Glutamatergic neuron (in vitro differentiated cells): ENCODE measurements around the gene AGRN. TPM values are rescaled to one million over a fixed set of nuclear protein-coding genes. Genes with fewer than 3 reads are reported as not detected.

Source experiments
- DNase-seq: peaks from one replicate; pipeline ENCODE4 v3.0.0; 2022
- H3K27ac Mint-ChIP-seq: one replicate; pipeline ENCODE4 v1.8.0; 2020; ENCODE audit warnings: mild to moderate bottlenecking, mixed read lengths, inconsistent platforms; ENCODE audit not compliant: unreplicated experiment
- H3K27me3 Mint-ChIP-seq: one replicate; pipeline ENCODE4 v1.8.0; 2020; ENCODE audit warnings: mild to moderate bottlenecking, moderate library complexity, mixed read lengths, inconsistent platforms; ENCODE audit not compliant: unreplicated experiment
- H3K36me3 Mint-ChIP-seq: one replicate; pipeline ENCODE4 v1.8.0; 2020; ENCODE audit warnings: mild to moderate bottlenecking, mixed read lengths, inconsistent platforms; ENCODE audit not compliant: unreplicated experiment
- H3K4me1 Mint-ChIP-seq: one replicate; pipeline ENCODE4 v1.8.0; 2020; ENCODE audit warnings: mild to moderate bottlenecking, low read depth, mixed read lengths, inconsistent platforms; ENCODE audit not compliant: unreplicated experiment
- H3K4me3 Mint-ChIP-seq: one replicate; pipeline ENCODE4 v1.8.0; 2020; ENCODE audit warnings: mild to moderate bottlenecking, mixed read lengths, inconsistent platforms; ENCODE audit not compliant: unreplicated experiment
- H3K9me3 Mint-ChIP-seq: one replicate; pipeline ENCODE4 v1.8.0; 2020; ENCODE audit warnings: mild to moderate bottlenecking, moderate library complexity, mixed read lengths, inconsistent platforms; ENCODE audit not compliant: unreplicated experiment
- total RNA-seq: library from RNA; stranded (reverse); fragmentation: NEBNext Ultra II Directional; extraction: Animal tissue kit (Norgen Biotek cat#: 25700); gene quantifications from one replicate; pipeline ENCODE4 v1.2.1, GENCODE V29; 2021; ENCODE audit not compliant: unreplicated experiment
- TF ChIP-seq, protein P1 (sequence below): fragments of 200-600 bp; sonication (generic); IDR thresholded peaks from one replicate; pipeline ENCODE4 v1.5.0; 2021; ENCODE audit not compliant: partially characterized antibody, unreplicated experiment

The AGRN gene
- total RNA-seq, 1 donor from 2014 or later = 914 TPM

DNA sequence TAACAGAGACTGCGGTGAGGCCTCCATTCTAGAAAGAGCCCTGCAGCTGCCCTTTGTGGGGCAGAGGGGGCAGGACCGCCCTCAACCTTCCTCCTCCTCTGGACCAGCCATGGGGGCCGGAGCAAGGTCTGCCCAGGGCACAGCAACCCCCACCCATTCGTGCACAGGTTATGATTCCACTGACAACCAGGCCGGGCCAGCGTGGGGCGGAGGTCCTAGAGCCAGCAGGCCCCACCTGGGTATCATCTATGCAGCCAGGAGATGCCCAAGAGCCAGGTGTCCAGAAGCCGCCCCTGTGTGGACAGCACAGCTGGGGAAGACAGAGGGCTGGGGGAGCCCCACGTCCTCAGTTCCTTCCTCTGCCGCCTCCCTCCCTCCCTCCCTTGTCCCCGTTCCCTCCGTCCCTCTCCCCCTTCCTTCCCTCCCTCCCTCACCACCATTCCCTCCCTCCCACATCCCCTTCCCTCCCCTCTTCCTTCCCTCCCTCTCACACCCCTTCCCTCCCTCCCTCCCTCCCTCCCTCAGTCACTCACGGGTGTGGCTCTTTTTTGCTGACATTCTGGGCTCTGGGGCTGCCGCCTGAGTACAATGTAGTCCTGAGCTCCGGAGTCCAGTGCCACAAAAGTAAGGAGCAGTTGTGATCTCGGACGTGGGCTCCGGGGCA, 41.9 kb downstream of the AGRN start:
- Mint-ChIP-seq H3K4me3 (peak overlapping the region; percentile 55), H3K36me3 (no peaks in the 10 kb centered on the region)

DNA sequence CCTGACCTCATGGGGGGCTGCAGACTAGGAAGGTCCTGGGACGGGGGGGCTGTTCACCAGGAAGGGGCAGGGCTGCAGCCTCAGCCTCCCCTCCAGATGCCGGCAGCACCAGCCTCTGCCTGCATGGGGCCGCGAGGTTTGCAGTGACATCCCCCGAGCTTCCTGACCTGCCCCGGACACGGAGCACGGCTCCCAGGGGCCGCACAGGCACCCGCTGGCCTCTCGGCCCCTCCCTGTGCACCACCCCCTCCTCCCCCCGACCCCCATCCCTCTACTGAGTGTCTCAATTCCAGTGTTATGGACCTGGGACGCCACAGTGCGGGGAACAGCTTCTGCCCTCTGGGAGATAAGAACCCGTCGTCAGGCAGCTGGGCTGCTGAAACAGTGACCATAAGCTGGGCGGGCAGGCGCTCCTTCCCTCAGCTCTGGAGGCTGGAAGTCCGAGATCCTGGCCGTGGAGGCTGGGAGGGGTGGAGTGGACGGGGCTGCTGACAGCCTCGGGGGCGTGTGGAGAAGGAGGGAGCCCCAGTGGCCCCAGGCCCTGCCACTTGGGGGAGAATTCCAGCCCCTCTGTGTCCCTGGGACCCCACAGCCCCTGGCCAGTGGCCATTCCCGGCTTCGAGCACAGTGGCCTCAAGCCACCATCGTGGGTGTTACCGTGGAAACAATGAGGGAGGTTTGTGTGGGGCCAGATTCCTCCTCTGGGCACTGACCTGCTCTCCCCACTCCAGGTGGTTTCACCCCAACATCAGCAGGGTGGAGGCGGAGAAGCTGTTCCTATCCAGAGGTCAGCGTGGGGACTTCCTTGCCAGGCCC, 42.6 kb downstream of the AGRN start:
- peak; percentile 60 for DNase-seq
- H3K4me1 Mint-ChIP-seq = no peaks in the 10 kb centered on the region
- peak overlapping the region; percentile 38 for H3K4me3 Mint-ChIP-seq
- H3K27me3 Mint-ChIP-seq = peaks cover 3% of the 10 kb centered on the region
- H3K27ac Mint-ChIP-seq = no peak overlapping the region
- H3K36me3 Mint-ChIP-seq = no peaks in the 10 kb centered on the region
- TF ChIP-seq, protein P1, sequence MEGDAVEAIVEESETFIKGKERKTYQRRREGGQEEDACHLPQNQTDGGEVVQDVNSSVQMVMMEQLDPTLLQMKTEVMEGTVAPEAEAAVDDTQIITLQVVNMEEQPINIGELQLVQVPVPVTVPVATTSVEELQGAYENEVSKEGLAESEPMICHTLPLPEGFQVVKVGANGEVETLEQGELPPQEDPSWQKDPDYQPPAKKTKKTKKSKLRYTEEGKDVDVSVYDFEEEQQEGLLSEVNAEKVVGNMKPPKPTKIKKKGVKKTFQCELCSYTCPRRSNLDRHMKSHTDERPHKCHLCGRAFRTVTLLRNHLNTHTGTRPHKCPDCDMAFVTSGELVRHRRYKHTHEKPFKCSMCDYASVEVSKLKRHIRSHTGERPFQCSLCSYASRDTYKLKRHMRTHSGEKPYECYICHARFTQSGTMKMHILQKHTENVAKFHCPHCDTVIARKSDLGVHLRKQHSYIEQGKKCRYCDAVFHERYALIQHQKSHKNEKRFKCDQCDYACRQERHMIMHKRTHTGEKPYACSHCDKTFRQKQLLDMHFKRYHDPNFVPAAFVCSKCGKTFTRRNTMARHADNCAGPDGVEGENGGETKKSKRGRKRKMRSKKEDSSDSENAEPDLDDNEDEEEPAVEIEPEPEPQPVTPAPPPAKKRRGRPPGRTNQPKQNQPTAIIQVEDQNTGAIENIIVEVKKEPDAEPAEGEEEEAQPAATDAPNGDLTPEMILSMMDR = no peak
- peaks cover 6% of the 10 kb centered on the region for H3K9me3 Mint-ChIP-seq

More for the DNA sequence above, 41.9 kb downstream of the AGRN start:
- Mint-ChIP-seq H3K27ac (no peak overlapping the region), H3K9me3 (peaks cover 6% of the 10 kb centered on the region), H3K4me1 (no peaks in the 10 kb centered on the region), H3K27me3 (peaks cover 3% of the 10 kb centered on the region)
- no peak for DNase-seq
- TF ChIP-seq, protein P1 = no peak

DNA sequence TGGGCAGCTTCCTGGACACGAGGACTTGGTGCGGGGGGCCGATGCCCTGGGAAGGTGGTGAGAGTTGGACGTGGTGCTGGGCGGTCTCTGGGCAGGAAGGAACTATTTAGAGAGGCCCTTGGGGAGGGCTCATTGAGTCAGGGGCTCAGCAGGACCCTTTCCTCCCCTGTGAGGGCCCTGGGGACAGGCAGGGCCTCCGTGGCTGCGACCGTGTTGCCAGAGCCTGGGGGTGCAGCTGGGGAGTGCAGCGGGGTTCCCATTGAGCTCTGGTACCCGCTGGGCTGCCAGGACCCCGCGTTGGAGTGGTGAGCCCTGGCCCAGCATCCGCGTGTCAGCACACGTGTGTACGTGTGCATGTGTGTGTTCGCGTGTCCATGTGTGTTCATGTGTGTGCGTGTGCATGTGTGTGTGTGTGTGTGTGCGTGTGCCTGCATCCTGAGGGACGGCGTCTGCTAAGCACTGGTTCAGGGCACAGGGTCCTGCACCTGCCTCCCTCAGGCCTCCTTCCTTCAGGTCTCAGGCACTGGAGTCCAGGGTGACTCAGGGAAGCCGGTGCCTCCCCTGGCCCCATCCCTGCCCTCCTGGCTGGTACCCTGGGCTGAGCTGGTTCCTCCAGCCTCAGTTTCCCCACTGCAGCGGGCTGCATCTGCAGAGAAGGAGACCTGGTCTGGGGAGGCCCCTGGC, 43.5 kb downstream of the AGRN start:
- Mint-ChIP-seq H3K4me1 (no peaks in the 10 kb centered on the region), H3K36me3 (no peaks in the 10 kb centered on the region), H3K4me3 (peak overlapping the region; percentile 38), H3K27ac (no peak overlapping the region), H3K9me3 (peaks cover 4% of the 10 kb centered on the region), H3K27me3 (peaks cover 4% of the 10 kb centered on the region)
- TF ChIP-seq, protein P1 = no peak
- no peak for DNase-seq

DNA sequence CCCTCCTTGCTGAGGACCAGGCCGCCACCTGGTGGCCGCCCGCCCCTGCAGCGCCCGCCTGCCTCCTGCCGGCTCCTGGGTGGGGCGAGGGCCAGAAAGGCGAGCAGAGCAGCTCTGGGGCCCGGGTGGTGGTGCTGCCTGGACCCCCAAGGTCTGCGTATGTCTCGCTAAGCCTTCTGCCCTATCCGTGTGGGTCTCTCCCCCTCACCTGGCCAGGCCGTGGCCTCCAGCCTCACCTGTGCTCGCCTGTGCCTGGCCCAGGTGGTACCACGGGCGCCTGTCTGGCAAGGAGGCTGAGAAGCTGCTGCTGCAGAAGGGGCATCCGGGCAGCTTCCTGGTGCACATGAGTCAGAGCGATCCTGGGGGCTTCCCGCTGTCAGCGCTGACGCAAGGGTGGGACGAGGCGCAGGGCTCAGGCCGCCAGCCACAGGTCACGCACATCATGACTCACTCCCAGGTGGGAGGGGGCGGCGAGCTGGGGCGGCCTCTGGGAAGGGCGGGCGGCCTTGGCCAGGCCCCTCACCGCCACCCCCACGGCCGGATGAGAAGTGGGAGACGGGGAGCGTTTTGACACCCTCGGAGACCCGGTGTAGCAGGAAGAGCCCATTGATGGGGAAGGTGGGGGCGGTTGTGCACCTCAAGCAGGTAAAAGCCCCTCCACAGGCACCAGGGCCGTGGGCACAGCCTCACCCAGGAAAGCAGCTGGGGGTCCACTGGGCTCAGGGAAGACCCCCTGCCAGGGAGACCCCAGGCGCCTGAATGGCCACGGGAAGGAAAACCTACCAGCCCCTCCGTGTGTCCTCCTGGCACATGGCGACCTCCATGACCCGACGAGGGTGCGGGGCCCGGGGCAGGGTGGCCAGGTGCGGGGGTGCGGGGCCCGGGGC, 44.3 kb downstream of the AGRN start:
- H3K27ac Mint-ChIP-seq = no peak overlapping the region
- no peak overlapping the region for H3K4me3 Mint-ChIP-seq
- TF ChIP-seq, protein P1 = peak; percentile 75
- H3K9me3 Mint-ChIP-seq = peaks cover 4% of the 10 kb centered on the region
- peaks cover 4% of the 10 kb centered on the region for H3K27me3 Mint-ChIP-seq
- H3K36me3 Mint-ChIP-seq = no peaks in the 10 kb centered on the region
- peak; percentile 71 for DNase-seq
- H3K4me1 Mint-ChIP-seq = no peaks in the 10 kb centered on the region
